ENCODE measurements around the gene SMIM11.

SMIM11 gene

GRCh38 chr21:34335316-34335715 is 40.0 kb upstream of the SMIM11 start:
- no peaks in the 10 kb centered on the region for H3K79me2 ChIP-seq (ENCODE audit: insufficient read depth, low read depth)
- no peaks in the 10 kb centered on the region for H4K20me1 ChIP-seq (ENCODE audit: insufficient read depth)
- H3K27me3 ChIP-seq (ENCODE audit: insufficient read depth, low read depth): no peaks in the 10 kb centered on the region
- no peak overlapping the region for H3K4me3 ChIP-seq (IDR thresholded peaks at IDR 0.05; ENCODE audit: insufficient read depth, low read depth, low read length)
- no peak overlapping the region for H2AFZ ChIP-seq (ENCODE audit: low read depth)
- H3K36me3 ChIP-seq (ENCODE audit: insufficient read depth): no peaks in the 10 kb centered on the region
- no peaks in the 10 kb centered on the region for H3K4me1 ChIP-seq (ENCODE audit: low read depth, poor library complexity, severe bottlenecking)
- TF ChIP-seq CTCF (conservative IDR thresholded peaks at IDR 0.05; ENCODE audit: low read depth, low read length): no peak
- no peak overlapping the region for H3K27ac ChIP-seq
- no peak overlapping the region for H3K9ac ChIP-seq
- H3K4me2 ChIP-seq: no peak overlapping the region

GRCh38 chr21:34336245-34336644 is 39.1 kb upstream of the SMIM11 start:
- H4K20me1 ChIP-seq (ENCODE audit: insufficient read depth): no peaks in the 10 kb centered on the region
- H3K27ac ChIP-seq: no peak overlapping the region
- no peak overlapping the region for H3K4me2 ChIP-seq
- no peak overlapping the region for H2AFZ ChIP-seq (ENCODE audit: low read depth)
- no peak overlapping the region for H3K4me3 ChIP-seq (IDR thresholded peaks at IDR 0.05; ENCODE audit: insufficient read depth, low read depth, low read length)
- H3K27me3 ChIP-seq (ENCODE audit: insufficient read depth, low read depth): no peaks in the 10 kb centered on the region
- no peak for TF ChIP-seq CTCF (conservative IDR thresholded peaks at IDR 0.05; ENCODE audit: low read depth, low read length)
- H3K9ac ChIP-seq: no peak overlapping the region
- H3K4me1 ChIP-seq (ENCODE audit: low read depth, poor library complexity, severe bottlenecking): no peaks in the 10 kb centered on the region
- no peaks in the 10 kb centered on the region for H3K79me2 ChIP-seq (ENCODE audit: insufficient read depth, low read depth)
- no peaks in the 10 kb centered on the region for H3K36me3 ChIP-seq (ENCODE audit: insufficient read depth)

- H3K27me3 ChIP-seq (ENCODE audit: insufficient read depth, low read depth): no peaks in the 10 kb centered on the region
- H2AFZ ChIP-seq (ENCODE audit: low read depth): no peak overlapping the region
- no peak for TF ChIP-seq CTCF (conservative IDR thresholded peaks at IDR 0.05; ENCODE audit: low read depth, low read length)
- H4K20me1 ChIP-seq (ENCODE audit: insufficient read depth): no peaks in the 10 kb centered on the region
- H3K4me1 ChIP-seq (ENCODE audit: low read depth, poor library complexity, severe bottlenecking): no peaks in the 10 kb centered on the region
- no peak overlapping the region for H3K4me2 ChIP-seq
- H3K4me3 ChIP-seq (IDR thresholded peaks at IDR 0.05; ENCODE audit: insufficient read depth, low read depth, low read length): no peak overlapping the region
- H3K36me3 ChIP-seq (ENCODE audit: insufficient read depth): no peaks in the 10 kb centered on the region
- H3K9ac ChIP-seq: no peak overlapping the region
- no peak overlapping the region for H3K27ac ChIP-seq
- H3K79me2 ChIP-seq (ENCODE audit: insufficient read depth, low read depth): no peaks in the 10 kb centered on the region
These were observed 38.4 kb upstream of the SMIM11 start for GRCh38 chr21:34336756-34337391.

GRCh38 chr21:34337741-34338140 is 37.6 kb upstream of the SMIM11 start:
- no peaks in the 10 kb centered on the region for H3K36me3 ChIP-seq (ENCODE audit: insufficient read depth)
- no peaks in the 10 kb centered on the region for H3K79me2 ChIP-seq (ENCODE audit: insufficient read depth, low read depth)
- TF ChIP-seq CTCF (conservative IDR thresholded peaks at IDR 0.05; ENCODE audit: low read depth, low read length): no peak
- no peaks in the 10 kb centered on the region for H4K20me1 ChIP-seq (ENCODE audit: insufficient read depth)
- no peak overlapping the region for H3K4me3 ChIP-seq (IDR thresholded peaks at IDR 0.05; ENCODE audit: insufficient read depth, low read depth, low read length)
- H3K9ac ChIP-seq: no peak overlapping the region
- no peaks in the 10 kb centered on the region for H3K4me1 ChIP-seq (ENCODE audit: low read depth, poor library complexity, severe bottlenecking)
- H2AFZ ChIP-seq (ENCODE audit: low read depth): no peak overlapping the region
- no peaks in the 10 kb centered on the region for H3K27me3 ChIP-seq (ENCODE audit: insufficient read depth, low read depth)
- no peak overlapping the region for H3K27ac ChIP-seq
- no peak overlapping the region for H3K4me2 ChIP-seq

Data from KMS-11 (cell line).